Transverse colon (tissue), 4 donors: ENCODE data around the gene RNF114. TPM values are rescaled to one million over a fixed set of nuclear protein-coding genes. Genes with fewer than 3 reads are reported as not detected.

ENCODE experiments used
- DNase-seq: peaks from one replicate; pipeline ENCODE4 v3.0.0-alpha.2; 2019
- H3K27ac ChIP-seq, 4 donors: fragments of 200-600 bp; sonication (generic); 2 replicates each; pipeline ENCODE4 v1.5.1; 2016 to 2018; ENCODE audit warnings: inconsistent platforms in 4 of 4
- H3K27me3 ChIP-seq: fragments of 200-600 bp; sonication (generic); 2 replicates; pipeline ENCODE4 v1.5.1; 2017; ENCODE audit warnings: inconsistent platforms
- H3K36me3 ChIP-seq, 4 donors: fragments of 200-600 bp; sonication (generic); 2 replicates each; pipeline ENCODE4 v1.5.1; 2017 to 2019; ENCODE audit warnings: inconsistent platforms in 4 of 4
- H3K4me1 ChIP-seq, 4 donors: fragments of 200-600 bp; sonication (generic); 2 replicates each; pipeline ENCODE4 v1.5.1; 2017 to 2020; ENCODE audit warnings: inconsistent platforms in 4 of 4
- H3K4me3 ChIP-seq, 4 donors: fragments of 200-600 bp; sonication (generic); 1 replicate in 1 of 4; 2 replicates in 3 of 4; pipeline versions ENCODE4 v1.5.1 to v1.6.1; 2017 to 2019; ENCODE audit warnings: inconsistent platforms in 4 of 4
- H3K9me3 ChIP-seq, 2 donors: fragments of 200-600 bp; sonication (generic); 2 replicates each; pipeline ENCODE4 v1.5.1; 2017 to 2019; ENCODE audit warnings: inconsistent platforms in 2 of 2
- CTCF ChIP-seq, 5 experiments: fragments of 200-600 bp in 3 of 5; fragments of 450-650 bp in 2 of 5; sonication (generic) in 3 of 5; IDR thresholded peaks; 1 replicate in 2 of 5; 2 replicates in 3 of 5; pipeline ENCODE4 v1.5.1; 2016 to 2017; ENCODE audit warnings: antibody characterized with exemption in 5 of 5, inconsistent platforms in 3 of 5, mild to moderate bottlenecking in 2 of 5, moderate library complexity in 1 of 5
- EP300 ChIP-seq: sonication (generic); formaldehyde crosslinking; IDR thresholded peaks from one replicate; pipeline ENCODE4 v1.6.1; 2017; ENCODE audit warnings: antibody characterized with exemption, low read depth
- POLR2A ChIP-seq: fragments of 450-650 bp; IDR thresholded peaks from one replicate; pipeline ENCODE4 v1.6.1; 2016; ENCODE audit warnings: antibody characterized with exemption, mild to moderate bottlenecking, moderate library complexity
- POLR2AphosphoS5 ChIP-seq, 3 donors: sonication (generic); formaldehyde crosslinking; IDR thresholded peaks; one replicate each; pipeline ENCODE4 v1.6.1; 2016; ENCODE audit warnings: antibody characterized with exemption in 3 of 3
- WGBS, 2 donors: methylation state at CpG; one replicate each; pipeline ENCODE4 v1.1.5; 2018; ENCODE audit warnings: low coverage in 1 of 2; 5-methylcytosine and 5-hydroxymethylcytosine counted together
- in situ Hi-C, 4 donors: fragments of 200-750 bp; cut with MboI; loops; one replicate each; pipeline versions ENCODE4 v1.15.0 to v1.15.1; 2017; ENCODE audit warnings: low sequenced_read_pairs in 3 of 4, low pct_ligation_motif_present in 1 of 4, low pct_unique_long_range_greater_than_20kb in 1 of 4
- intact Hi-C: fragments of 100-400 bp; cut with DNase I; formaldehyde crosslinking; loops from one replicate; pipeline ENCODE4 v1.15.1; 2023; ENCODE audit warnings: low total_unique reads
- total RNA-seq, 4 donors: library from RNA; depleted of rRNA; stranded (reverse); fragments of >200 nt; gene quantifications; one replicate each; pipeline ENCODE4 v1.1.0, GENCODE V29; 2016

RNF114 gene
- total RNA-seq, 4 donors from 2014 or later, result 108 to 271 (median 217) TPM

GRCh38 chr20:49987868-49988690, 51.9 kb downstream of the RNF114 start:
- no peak for DNase-seq
- TF ChIP-seq EP300, result no peak
- TF ChIP-seq POLR2A, result no peak
- no peak for TF ChIP-seq POLR2AphosphoS5 (IDR thresholded peaks at IDR 0.05)
- Histone ChIP-seq H3K27ac (peak overlapping the region in 3 of 4 donors; percentile 27 to 79 (median 79)), H3K4me1 (peaks cover 8 to 52% (median 19%) of the 10 kb centered on the region in 4 donors), H3K36me3 (no peaks in the 10 kb centered on the region), H3K27me3 (no peaks in the 10 kb centered on the region), H3K4me3 (no peak overlapping the region), H3K9me3 (no peaks in the 10 kb centered on the region)
- WGBS, 2 donors, result 88 to 100% methylated on average over 1 to 17 of the region's 18 CpGs
- in situ Hi-C loops (no loop called here), intact Hi-C loops (no loop called here)

DNA sequence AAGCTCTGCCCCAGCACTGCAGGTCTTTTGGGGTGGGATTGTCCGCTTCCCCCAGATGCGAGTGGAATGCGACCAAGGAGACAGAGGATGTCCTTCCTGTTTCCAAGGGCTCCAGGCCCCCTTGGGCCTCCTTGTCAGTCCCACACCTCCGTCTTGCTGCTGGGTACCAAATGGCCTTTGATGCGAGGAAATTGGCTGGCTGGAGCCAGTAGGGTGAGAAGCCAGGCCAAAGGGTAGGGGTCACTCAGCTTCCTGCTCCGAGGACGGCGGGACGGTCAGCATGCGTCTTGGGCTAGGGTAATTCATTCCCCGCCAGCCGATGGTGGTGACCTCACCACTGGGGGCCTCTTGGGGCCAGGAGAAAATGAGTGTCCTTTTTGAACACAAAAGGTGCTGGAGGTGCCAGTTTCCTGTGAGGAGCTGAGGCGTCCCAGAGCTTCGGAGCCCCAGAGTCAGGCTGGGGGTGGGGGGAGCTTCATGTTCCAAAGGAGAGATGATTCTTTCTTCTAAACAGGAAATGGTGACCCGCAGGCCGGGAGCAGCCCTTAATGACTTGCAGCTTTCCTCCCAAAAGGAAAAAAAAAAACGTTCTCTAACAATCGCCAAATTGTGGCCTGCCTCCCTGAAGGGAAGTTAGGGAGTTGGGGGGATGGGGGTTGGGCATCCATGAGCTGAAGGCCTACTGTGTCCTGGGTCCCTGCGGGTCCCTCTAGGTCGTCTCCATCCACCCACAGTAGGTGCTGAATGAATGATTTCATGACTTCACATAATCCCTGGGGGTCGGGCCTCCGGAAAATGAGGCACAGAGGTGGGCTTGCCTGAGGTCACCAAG, 53.3 kb downstream of the RNF114 start:
- peaks cover 3 to 40% (median 11%) of the 10 kb centered on the region in 4 donors for H3K4me1 ChIP-seq
- whole genome bisulfite sequencing, 2 donors, result 26 to 57% methylated on average over 6 to 18 of the region's 22 CpGs
- TF ChIP-seq POLR2A, result no peak
- TF ChIP-seq POLR2AphosphoS5 (IDR thresholded peaks at IDR 0.05), result no peak
- TF ChIP-seq EP300, result no peak
- no peak for TF ChIP-seq CTCF (IDR thresholded peaks at IDR 0.05)
- no peaks in the 10 kb centered on the region for H3K9me3 ChIP-seq
- in situ Hi-C loops, result no loop called here
- no peaks in the 10 kb centered on the region for H3K36me3 ChIP-seq
- peak overlapping the region; percentile 35 to 79 (median 77) for H3K27ac ChIP-seq
- peak; percentile 27 for DNase-seq
- no peaks in the 10 kb centered on the region for H3K27me3 ChIP-seq
- no peak overlapping the region for H3K4me3 ChIP-seq
- intact Hi-C loops, result no loop called here

DNA sequence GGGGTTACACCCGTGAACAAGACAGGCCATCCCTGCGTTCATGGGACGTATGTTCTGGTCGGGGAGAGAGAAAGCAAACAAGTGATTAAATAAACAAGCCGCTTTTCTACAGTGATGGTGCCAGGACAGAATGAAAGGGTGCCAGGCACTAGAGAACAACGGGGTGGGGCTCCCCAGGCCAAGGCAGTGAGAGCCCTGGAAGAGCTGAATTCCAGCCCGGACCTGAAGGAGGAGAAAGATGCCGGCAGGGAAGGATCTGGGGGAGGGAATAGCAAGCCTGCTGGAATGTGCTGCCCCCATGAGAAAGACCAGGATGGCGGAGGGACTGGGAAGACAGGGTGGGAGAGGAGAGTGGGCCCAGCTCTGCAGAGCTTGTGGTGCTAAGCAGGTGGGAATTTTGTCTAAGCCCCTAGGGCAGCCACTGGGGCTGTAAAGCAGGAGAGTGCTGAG, 54.1 kb downstream of the RNF114 start:
- peak overlapping the region; percentile 35 to 79 (median 77) for H3K27ac ChIP-seq
- in situ Hi-C loops (no loop called here), intact Hi-C loops (no loop called here)
- H3K27me3 ChIP-seq, result no peaks in the 10 kb centered on the region
- no peak for DNase-seq
- no peaks in the 10 kb centered on the region for H3K36me3 ChIP-seq
- no peaks in the 10 kb centered on the region for H3K9me3 ChIP-seq
- H3K4me1 ChIP-seq, result peaks cover 3 to 31% (median 11%) of the 10 kb centered on the region in 4 donors
- WGBS, 2 donors, result 25 to 29% methylated on average over 5 to 9 of the region's 9 CpGs
- TF ChIP-seq EP300 (no peak), CTCF (IDR thresholded peaks at IDR 0.05) (no peak), POLR2A (no peak), POLR2AphosphoS5 (IDR thresholded peaks at IDR 0.05) (no peak)
- H3K4me3 ChIP-seq, result no peak overlapping the region

GRCh38 chr20:49993301-49993751, 57.1 kb downstream of the RNF114 start:
- no peak for TF ChIP-seq POLR2AphosphoS5 (IDR thresholded peaks at IDR 0.05)
- TF ChIP-seq CTCF (IDR thresholded peaks at IDR 0.05), result no peak
- no peak for TF ChIP-seq POLR2A
- TF ChIP-seq EP300, result no peak
- intact Hi-C loops, result no loop called here
- no peaks in the 10 kb centered on the region for H3K9me3 ChIP-seq
- 58 to 69% methylated on average over 6 of the region's 6 CpGs for WGBS, 2 donors
- H3K4me1 ChIP-seq, result peaks cover 3 to 22% (median 11%) of the 10 kb centered on the region in 4 donors
- H3K27ac ChIP-seq, result no peak overlapping the region
- no peak overlapping the region for H3K4me3 ChIP-seq
- H3K27me3 ChIP-seq, result no peaks in the 10 kb centered on the region
- no peak for DNase-seq
- in situ Hi-C loops, result no loop called here
- no peaks in the 10 kb centered on the region for H3K36me3 ChIP-seq
